K562 (cell line): ENCODE results near the gene MCU. TPM values are rescaled to one million over a fixed set of nuclear protein-coding genes. Genes with fewer than 3 reads are reported as not detected.

Experiments
- ATAC-seq: fragments of 200-7000 bp; cut with Tn5 transposase; 3 replicates; pipeline ENCODE4 v1.9.1; 2020; ENCODE audit warnings: moderate library complexity
- BruUV-seq: library from RNA; stranded (reverse); fragments of 400-500 nt; replicated peaks from 2 replicates; lab custom pipeline; 2021; lab: Mats Ljungman, UMichigan
- CTCF ChIA-PET: fragments of 300-600 bp; formaldehyde crosslinking; extraction: SDS; loops from one replicate; lab custom pipeline; 2021; ENCODE audit warnings: low intra/inter-chr PET ratio; lab: Yijun Ruan, JAX
- POLR2A ChIA-PET: fragments of 300-600, 350-650 bp; sonication (Branson Sonifier 250); formaldehyde crosslinking; extraction: SDS; loops from one replicate; lab custom pipeline; 2021; ENCODE audit warnings: antibody characterized with exemption, inconsistent platforms; lab: Yijun Ruan, JAX
- DNase-seq, 4 experiments: peaks; one replicate each; pipeline versions ENCODE4 v3.0.0 to v3.0.0-alpha.2; 2011 to 2018; ENCODE audit warnings: low spot score in 3 of 4, mixed read lengths in 3 of 4; ENCODE audit errors: extremely low read depth in 1 of 4
- FAIRE-seq: peaks from 2 replicates; lab custom pipeline; 2011; peaks lifted over from hg19 to GRCh38; lab: Jason Lieb, UNC
- H2AFZ ChIP-seq: 2 replicates; pipeline ENCODE4 v1.6.0; 2011; ENCODE audit warnings: low read depth, low read length, control low read depth, inconsistent platforms
- H3K27ac ChIP-seq: fragments of 200-600 bp; 3 replicates; pipeline ENCODE4 v1.8.0; 2011; ENCODE audit warnings: low read depth, mild to moderate bottlenecking, control low read depth, inconsistent platforms, low read length, moderate library complexity, mixed read lengths; ENCODE audit errors: extremely low read depth
- H3K27me3 ChIP-seq, 2 experiments: fragments of 300-600 bp in 1 of 2; 2 replicates in 1 of 2; 3 replicates in 1 of 2; pipeline versions ENCODE4 v1.6.0 to v1.8.0; 2011; ENCODE audit warnings: inconsistent platforms in 2 of 2, low read length in 2 of 2, mild to moderate bottlenecking in 1 of 2, mixed read lengths in 1 of 2, moderate library complexity in 1 of 2; ENCODE audit not compliant: control insufficient read depth in 2 of 2, insufficient read depth in 2 of 2
- H3K36me3 ChIP-seq: fragments of 300-600 bp; 3 replicates; pipeline ENCODE4 v1.8.0; 2011; ENCODE audit warnings: mild to moderate bottlenecking, low read length, inconsistent platforms; ENCODE audit not compliant: control insufficient read depth, insufficient read depth
- H3K4me1 ChIP-seq, 2 experiments: fragments of 200-600 bp in 1 of 2; replicated peaks in 1 of 2; 2 replicates in 1 of 2; 3 replicates in 1 of 2; pipeline versions ENCODE4 v1.5.1 to v1.8.0; 2011; ENCODE audit warnings: inconsistent platforms in 2 of 2, low read length in 2 of 2, mild to moderate bottlenecking in 1 of 2, mixed read lengths in 1 of 2, moderate library complexity in 1 of 2; ENCODE audit not compliant: control insufficient read depth in 2 of 2, insufficient read depth in 2 of 2
- H3K4me2 ChIP-seq: 2 replicates; pipeline ENCODE4 v1.6.1; 2011; ENCODE audit warnings: low read length, control low read depth, inconsistent platforms, mixed read lengths; ENCODE audit not compliant: insufficient read depth
- H3K4me3 ChIP-seq: fragments of 200-600 bp; sonication (generic), shearing (Covaris generic); 2 replicates; pipeline ENCODE4 v1.5.1; 2016; ENCODE audit warnings: control low read depth, inconsistent platforms
- H3K79me2 ChIP-seq: fragments of 200-600 bp; 3 replicates; pipeline ENCODE4 v1.8.0; 2011; ENCODE audit warnings: low read length, inconsistent platforms; ENCODE audit not compliant: control insufficient read depth, insufficient read depth
- H3K9ac ChIP-seq, 2 experiments: 2 replicates each; pipeline versions ENCODE4 v1.6.0 to v1.6.1; 2011; ENCODE audit warnings: low read depth in 2 of 2, low read length in 2 of 2, control low read depth in 1 of 2, inconsistent platforms in 1 of 2, mild to moderate bottlenecking in 1 of 2, mixed read lengths in 1 of 2; ENCODE audit not compliant: insufficient read depth in 1 of 2
- H3K9me1 ChIP-seq: one replicate; pipeline ENCODE4 v1.6.0; 2011; ENCODE audit warnings: inconsistent platforms, mild to moderate bottlenecking, low read length, moderate library complexity; ENCODE audit not compliant: control insufficient read depth, insufficient read depth
- H3K9me3 ChIP-seq: replicated peaks from 2 replicates; pipeline ENCODE4 v1.5.1; 2011; ENCODE audit warnings: low read depth, low read length, inconsistent platforms; ENCODE audit not compliant: control insufficient read depth, insufficient read depth
- H4K20me1 ChIP-seq: replicated peaks from 2 replicates; pipeline ENCODE4 v1.6.1; 2011; ENCODE audit warnings: low read length, inconsistent platforms, mixed read lengths; ENCODE audit not compliant: control insufficient read depth, insufficient read depth
- CBFB ChIP-seq: sonication (generic); formaldehyde crosslinking; IDR thresholded peaks from 2 replicates; pipeline ENCODE4 v1.4.0; 2020; ENCODE audit warnings: mild to moderate bottlenecking, missing genetic modification reagents
- CHD4 ChIP-seq: fragments of 200-600 bp; sonication (generic); IDR thresholded peaks from 3 replicates; pipeline ENCODE4 v1.6.1; 2012; ENCODE audit warnings: low read depth, mild to moderate bottlenecking, mixed read lengths, low read length, inconsistent platforms; ENCODE audit not compliant: insufficient read depth, insufficient replicate concordance, poor library complexity, severe bottlenecking
- EHMT2 ChIP-seq: fragments of 450-650 bp; IDR thresholded peaks from 2 replicates; pipeline ENCODE4 v1.6.1; 2018; ENCODE audit warnings: antibody characterized with exemption
- HOMEZ ChIP-seq: fragments of 250-450 bp; sonication (Bioruptor Pico); IDR thresholded peaks from 2 replicates; pipeline ENCODE4 v1.4.0; 2020; ENCODE audit warnings: mild to moderate bottlenecking, moderate library complexity
- KDM1A ChIP-seq, 2 experiments: fragments of 450-650 bp; IDR thresholded peaks; 2 replicates each; pipeline ENCODE4 v1.6.1; 2016; ENCODE audit warnings: mild to moderate bottlenecking in 2 of 2
- NR2C2 ChIP-seq, 2 experiments: fragments of 200-800 bp in 1 of 2; sonication (Bioruptor generic) in 1 of 2; sonication (generic) in 1 of 2; formaldehyde crosslinking in 1 of 2; IDR thresholded peaks; 2 replicates each; pipeline versions ENCODE4 v1.6.1 to v1.8.0; 2016 to 2022; ENCODE audit warnings: mild to moderate bottlenecking in 1 of 2, missing compliant biosample characterization in 1 of 2, missing genetic modification characterization in 1 of 2, missing genetic modification reagents in 1 of 2
- SETDB1 ChIP-seq: IDR thresholded peaks from one replicate; pipeline ENCODE4 v1.6.1; 2012; ENCODE audit warnings: low read length, control low read depth, inconsistent platforms
- SMARCC2 ChIP-seq: fragments of 450-650 bp; IDR thresholded peaks from 2 replicates; pipeline ENCODE4 v1.6.1; 2017; ENCODE audit warnings: antibody characterized with exemption, moderate library complexity, mild to moderate bottlenecking, low read depth
- TRIM25 ChIP-seq: fragments of 450-650 bp; IDR thresholded peaks from 2 replicates; pipeline ENCODE4 v1.7.0; 2016; ENCODE audit warnings: borderline replicate concordance
- ZBTB1 ChIP-seq: sonication (generic); formaldehyde crosslinking; IDR thresholded peaks from 2 replicates; pipeline ENCODE4 v1.8.1; 2023; ENCODE audit warnings: missing genetic modification reagents, low read depth, mild to moderate bottlenecking, borderline replicate concordance
- ZEB2 ChIP-seq: fragments of 450-650 bp; IDR thresholded peaks from 2 replicates; pipeline ENCODE4 v1.6.1; 2016
- ZFP1 ChIP-seq: fragments of 450-650 bp; formaldehyde crosslinking; IDR thresholded peaks from 2 replicates; pipeline ENCODE4 v1.4.0; 2020; ENCODE audit warnings: mild to moderate bottlenecking, mixed read lengths
- ZKSCAN8 ChIP-seq: fragments of 200-800 bp; sonication (Bioruptor generic); IDR thresholded peaks from 2 replicates; pipeline ENCODE4 v1.6.1; 2016; ENCODE audit warnings: missing genetic modification characterization, missing compliant biosample characterization
- ZNF277 ChIP-seq: fragments of 250-450 bp; sonication (Bioruptor Pico); IDR thresholded peaks from 2 replicates; pipeline ENCODE4 v1.8.0; 2022; ENCODE audit warnings: inconsistent platforms, mild to moderate bottlenecking, moderate library complexity, borderline replicate concordance
- ZNF280A ChIP-seq: fragments of 450-650 bp; IDR thresholded peaks from 2 replicates; pipeline ENCODE4 v1.6.1; 2018; ENCODE audit warnings: mild to moderate bottlenecking, low read depth; ENCODE audit not compliant: partially characterized antibody
- WGBS: fragments of 100-300 bp; shearing (Covaris generic); methylation state at CpG from one replicate; pipeline ENCODE4 v1.1.6; 2016; ENCODE audit warnings: low coverage, mixed read lengths; ENCODE audit not compliant: insufficient coverage; ENCODE audit errors: missing lambda C conversion rate; 5-methylcytosine and 5-hydroxymethylcytosine counted together
- in situ Hi-C: fragments of 300-500 bp; cut with MboI; formaldehyde crosslinking; loops from 4 replicates; pipeline ENCODE4 v1.15.0; 2018; ENCODE audit warnings: inconsistent platforms, mixed read lengths
- intact Hi-C: fragments of 100-400 bp; cut with micrococcal nuclease; formaldehyde crosslinking; loops from 2 replicates; pipeline ENCODE4 v1.14.2; 2022
- polyA plus RNA-seq, 8 experiments: library from polyadenylated mRNA; depleted of rRNA in 4 of 8; stranded (reverse) in 5 of 8; unstranded in 3 of 8; fragments of >200 nt; fragmentation: Nextera tagmentation in 2 of 8; fragmentation: Illumina TruSeq in 1 of 8; extraction: Ambion mirVana in 2 of 8; extraction: Trizol in 1 of 8; gene quantifications; 2 replicates each; pipeline versions ENCODE4 v1.2.1 to v1.2.3, GENCODE V29; 2011 to 2014; ENCODE audit warnings: inconsistent platforms in 1 of 8, missing spikeins in 1 of 8
- total RNA-seq, 7 experiments: library from RNA; depleted of rRNA in 6 of 7; stranded (reverse); fragments of >200 nt in 6 of 7; fragmentation: Illumina TruSeq in 2 of 7; extraction: Trizol in 2 of 7; gene quantifications; 2 replicates each; pipeline versions ENCODE4 v1.2.1 to v1.2.3, GENCODE V29; 2011 to 2021; ENCODE audit warnings: low replicate concordance in 1 of 7

The MCU gene
- total and polyA plus RNA-seq, 9 of the 15 experiments (the other 6 are each of a cell fraction or from before 2014, with no cell fraction given): 8.2 to 88.8 (median 21.3) TPM

GRCh38 chr10:72800000-72800740 lies 108.2 kb downstream of the MCU start:
- FAIRE-seq: peak; percentile 49
- no peaks in the 10 kb centered on the region for H3K79me2 ChIP-seq
- no peaks in the 10 kb centered on the region for H4K20me1 ChIP-seq
- peak; percentile 80 for ATAC-seq
- peak overlapping the region; percentile 11; the same call in 1 of the 3 replicates for H3K27ac ChIP-seq
- POLR2A ChIA-PET: interaction anchor here (0.6 to 1.0 kb wide), 2 partner anchors 8 to 340 kb away, joined by 3 read pairs; no protein-coding TSS in a partner anchor
- peaks cover 0 to 15% of the 10 kb centered on the region in 2 experiments; a peak in 4 of 5 replicates for H3K4me1 ChIP-seq
- peak in 3 of 4 experiments; percentile 17 to 60 (median 40) for DNase-seq
- no peaks in the 10 kb centered on the region for H3K36me3 ChIP-seq
- H3K27me3 ChIP-seq: no peaks in the 10 kb centered on the region
- in situ Hi-C loops: no loop called here
- 15% methylated on average over 4 of the region's 4 CpGs for WGBS
- H3K9me3 ChIP-seq: no peaks in the 10 kb centered on the region
- intact Hi-C loops: no loop called here
- CTCF ChIA-PET: no interaction called here
- no peak overlapping the region for H2AFZ ChIP-seq
- H3K4me3 ChIP-seq: no peak overlapping the region
- H3K4me2 ChIP-seq: no peak overlapping the region
- H3K9ac ChIP-seq: no peak overlapping the region
- BruUV-seq: no TSS peak
- H3K9me1 ChIP-seq: no peaks in the 10 kb centered on the region
- no peak for TF ChIP-seq ZNF280A
- peak; percentile 74; the same call in 1 of the 2 replicates for TF ChIP-seq ZKSCAN8 (CRISPR knock-in tag)
- TF ChIP-seq KDM1A (IDR thresholded peaks at IDR 0.05): peak; percentile 97
- TF ChIP-seq NR2C2 (CRISPR knock-in tag; IDR thresholded peaks at IDR 0.05): no peak
- no peak for TF ChIP-seq NR2C2 (tag; IDR thresholded peaks at IDR 0.05)
- peak; percentile 82 for TF ChIP-seq SMARCC2
- no peak for TF ChIP-seq HOMEZ (CRISPR knock-in tag)
- no peak for TF ChIP-seq CHD4
- TF ChIP-seq ZEB2: no peak
- TF ChIP-seq TRIM25: no peak
- no peak for TF ChIP-seq SETDB1
- no peak for TF ChIP-seq CBFB (CRISPR knock-in tag)
- no peak for TF ChIP-seq ZBTB1 (CRISPR knock-in tag)
- TF ChIP-seq ZFP1 (CRISPR knock-in tag): no peak
- TF ChIP-seq EHMT2: no peak
- TF ChIP-seq ZNF277 (CRISPR knock-in tag): no peak
